ENCODE measurements around the gene PCDHAC1. TPM values are rescaled to one million over a fixed set of nuclear protein-coding genes. Genes with fewer than 3 reads are reported as not detected.

Gene PCDHAC1
- total and polyA plus RNA-seq, 12 donors = 0.10 to 1.4 (median 0.68) TPM

GRCh38 chr5:140882591-140882899 lies 43.6 kb upstream of the PCDHAC1 start:
- intact Hi-C loops (cut with DNase I) = no loop called here
- Histone ChIP-seq H3K9me3 (replicated peaks in 1 of 3) (no peaks in the 10 kb centered on the region), H3K36me3 (replicated peaks in 1 of 2) (no peaks in the 10 kb centered on the region), H3K27me3 (peaks cover 5% of the 10 kb centered on the region), H3K27ac (no peak overlapping the region), H3K4me3 (peak overlapping the region in 1 of 4 donors; percentile 35), H3K4me1 (replicated peaks in 1 of 2) (no peaks in the 10 kb centered on the region)
- no peak for TF ChIP-seq POLR2A (IDR thresholded peaks at IDR 0.05)
- no peak for TF ChIP-seq CTCF (IDR thresholded peaks at IDR 0.05)
- DNase-seq = no peak
- 12 to 25% (median 18%) methylated on average over 8 to 12 of the region's 12 CpGs for WGBS, 4 donors

- Histone ChIP-seq H3K4me1 (replicated peaks in 1 of 2) (no peaks in the 10 kb centered on the region), H3K9me3 (replicated peaks in 1 of 3) (no peaks in the 10 kb centered on the region), H3K36me3 (replicated peaks in 1 of 2) (no peaks in the 10 kb centered on the region), H3K27me3 (peaks cover 5% of the 10 kb centered on the region), H3K27ac (no peak overlapping the region), H3K4me3 (no peak overlapping the region)
- no peak for DNase-seq
- TF ChIP-seq POLR2A (IDR thresholded peaks at IDR 0.05) (no peak), CTCF (IDR thresholded peaks at IDR 0.05) (no peak)
- intact Hi-C loops (cut with DNase I) = no loop called here
- WGBS, 4 donors = 29 to 63% (median 40%) methylated on average over 4 to 41 of the region's 41 CpGs
Measured at GRCh38 chr5:140883373-140883772, 42.7 kb upstream of the PCDHAC1 start.

- H3K27me3 ChIP-seq = peaks cover 5% of the 10 kb centered on the region
- intact Hi-C loops (cut with DNase I) = no loop called here
- no peak for DNase-seq
- TF ChIP-seq CTCF (IDR thresholded peaks at IDR 0.05) = no peak
- no peak for TF ChIP-seq POLR2A (IDR thresholded peaks at IDR 0.05)
- no peaks in the 10 kb centered on the region for H3K9me3 ChIP-seq (replicated peaks in 1 of 3)
- WGBS, 4 donors = 32 to 51% (median 37%) methylated on average over 20 to 79 of the region's 79 CpGs
- no peak overlapping the region for H3K4me3 ChIP-seq
- H3K27ac ChIP-seq = no peak overlapping the region
- no peaks in the 10 kb centered on the region for H3K36me3 ChIP-seq (replicated peaks in 1 of 2)
- no peaks in the 10 kb centered on the region for H3K4me1 ChIP-seq (replicated peaks in 1 of 2)
Measured at GRCh38 chr5:140883927-140884697, 42.0 kb upstream of the PCDHAC1 start.

- H3K4me1 ChIP-seq (replicated peaks in 1 of 2) = no peaks in the 10 kb centered on the region
- no peak for TF ChIP-seq POLR2A (IDR thresholded peaks at IDR 0.05)
- no peak for TF ChIP-seq CTCF (IDR thresholded peaks at IDR 0.05)
- intact Hi-C loops (cut with DNase I) = no loop called here
- DNase-seq = no peak
- no peaks in the 10 kb centered on the region for H3K27me3 ChIP-seq
- 50 to 100% (median 66%) methylated on average over 1 of the region's 1 CpG for WGBS, 4 donors
- H3K36me3 ChIP-seq (replicated peaks in 1 of 2) = no peaks in the 10 kb centered on the region
- no peak overlapping the region for H3K27ac ChIP-seq
- no peaks in the 10 kb centered on the region for H3K9me3 ChIP-seq (replicated peaks in 1 of 3)
- no peak overlapping the region for H3K4me3 ChIP-seq
Measured at GRCh38 chr5:140916325-140916724, 9.8 kb upstream of the PCDHAC1 start.

All from adrenal gland (tissue), 12 donors.